ENCODE measurements around the gene LEFTY2. TPM values are rescaled to one million over a fixed set of nuclear protein-coding genes. Genes with fewer than 3 reads are reported as not detected.

Gene LEFTY2
- total and polyA plus RNA-seq, 2 of the 4 experiments (the other 2 are of a cell fraction), result not detected

- Histone ChIP-seq H3K9me3 (ENCODE audit: control insufficient read depth, insufficient read depth, low read length) (no peaks in the 10 kb centered on the region), H4K20me1 (ENCODE audit: insufficient read depth, low read length) (no peaks in the 10 kb centered on the region), H3K27ac (ENCODE audit: insufficient read depth, low read length) (no peak overlapping the region), H3K79me1 (ENCODE audit: low read depth in 1 of 2, low read length in 2 of 2) (no peaks in the 10 kb centered on the region), H4K8ac (ENCODE audit: low read depth in 2 of 2, low read length in 2 of 2) (no peak overlapping the region), H3K9me1 (ENCODE audit: insufficient read depth, low read length) (peaks cover 3% of the 10 kb centered on the region; the same call in 1 of the 2 replicates), H2BK120ac (ENCODE audit: low read depth, low read length) (no peak overlapping the region), H3K4me3 (ENCODE audit: insufficient read depth, low read depth, low read length) (no peak overlapping the region), H4K5ac (ENCODE audit: low read depth, low read length) (no peak overlapping the region), H3K56ac (ENCODE audit: extremely low read depth, insufficient read depth, low read length) (no peak overlapping the region), H3K9ac (ENCODE audit: low read depth, low read length) (no peak overlapping the region), H3K27me3 (ENCODE audit: control insufficient read depth, insufficient read depth, low read length) (peaks cover 3% of the 10 kb centered on the region; the same call in 1 of the 2 replicates), H3K4me1 (ENCODE audit: control insufficient read depth, insufficient read depth, low read length) (no peaks in the 10 kb centered on the region), H2AFZ (replicated peaks; ENCODE audit: low read length, poor library complexity) (no peak overlapping the region), H2BK20ac (ENCODE audit: low read depth, low read length) (no peak overlapping the region), H2AK9ac (replicated peaks; ENCODE audit: low read depth, low read length, poor library complexity) (no peak overlapping the region), H3K14ac (replicated peaks; ENCODE audit: low read depth, low read length) (no peak overlapping the region), H3K36me3 (ENCODE audit: control insufficient read depth, insufficient read depth, low read length) (no peaks in the 10 kb centered on the region), H4K91ac (ENCODE audit: insufficient read depth, low read depth, low read length) (no peak overlapping the region), H3K23ac (ENCODE audit: low read depth, low read length) (no peak overlapping the region), H3K4ac (ENCODE audit: low read depth, low read length) (no peak overlapping the region), H2BK5ac (ENCODE audit: low read depth, low read length, poor library complexity, severe bottlenecking) (no peak overlapping the region), H3K18ac (ENCODE audit: low read depth, low read length) (no peak overlapping the region), H3K4me2 (ENCODE audit: low read depth, low read length) (no peak overlapping the region), H2AK5ac (ENCODE audit: low read depth, low read length) (no peak overlapping the region), H2BK15ac (ENCODE audit: low read depth, low read length) (no peak overlapping the region)
- ATAC-seq (ENCODE audit: low read depth) (no peak), DNase-seq (no peak)
- ChIA-PET POLR2A (ENCODE audit: unreplicated experiment) (no interaction called here), CTCF (interaction anchor here (0.6 kb wide), 1 partner anchor 8 kb away, joined by 4 read pairs; no protein-coding TSS in a partner anchor)
- dilution Hi-C loops (cut with HindIII; ENCODE audit: low sequenced_read_pairs, unreplicated experiment), result no loop called here
- in situ Hi-C loops (cut with MboI; ENCODE audit: low sequenced_read_pairs), result no loop called here
- no TSS peak for BruUV-seq (replicated peaks)
- intact Hi-C loops (cut with micrococcal nuclease), result no loop called here
- 91% methylated on average over 4 of the region's 4 CpGs; no CpG with 5 or more reads in 1 of the 2 experiments for WGBS, 2 experiments (ENCODE audit: extremely low coverage in 2 of 2, insufficient read length in 1 of 2)
- TF ChIP-seq CTCF (conservative IDR thresholded peaks at IDR 0.05; ENCODE audit: low read depth, low read length) (no peak), NFE2L2 (IDR thresholded peaks at IDR 0.05; ENCODE audit: low read depth, low read length) (no peak), MXI1 (IDR thresholded peaks at IDR 0.05; ENCODE audit: borderline replicate concordance, low read depth, low read length) (no peak), CEBPB (IDR thresholded peaks at IDR 0.05; ENCODE audit: low read depth, low read length) (no peak), SMC3 (IDR thresholded peaks at IDR 0.05; ENCODE audit: low read depth, low read length) (no peak), MAFK (IDR thresholded peaks at IDR 0.05; ENCODE audit: low read depth, low read length) (no peak), FOS (IDR thresholded peaks at IDR 0.05; ENCODE audit: low read depth, low read length) (no peak), POLR2A (IDR thresholded peaks at IDR 0.05; ENCODE audit: low read depth, low read length) (no peak), CHD1 (IDR thresholded peaks at IDR 0.05; ENCODE audit: low read depth, low read length) (no peak), USF2 (IDR thresholded peaks at IDR 0.05; ENCODE audit: low read depth, low read length) (no peak), BHLHE40 (IDR thresholded peaks at IDR 0.05; ENCODE audit: low read depth, low read length) (no peak), MAZ (IDR thresholded peaks at IDR 0.05; ENCODE audit: borderline replicate concordance, low read depth, low read length) (no peak)
Measured at GRCh38 chr1:225903623-225904022, 37.4 kb downstream of the LEFTY2 start.
